HG03442 (cell line): ENCODE data around the gene ZNF512.
"Not testable (repeated sequence)": the region's sequence is repeated elsewhere in the genome, so short reads cannot be mapped to it uniquely, and the experiment has no call there.

Experiments
- ATAC-seq: cut with Tn5 transposase; IDR thresholded peaks from one replicate; pipeline ENCODE4 v1.9.1; 2021; ENCODE audit warnings: mild to moderate bottlenecking, moderate library complexity; ENCODE audit not compliant: unreplicated experiment

The ZNF512 gene, protein sequence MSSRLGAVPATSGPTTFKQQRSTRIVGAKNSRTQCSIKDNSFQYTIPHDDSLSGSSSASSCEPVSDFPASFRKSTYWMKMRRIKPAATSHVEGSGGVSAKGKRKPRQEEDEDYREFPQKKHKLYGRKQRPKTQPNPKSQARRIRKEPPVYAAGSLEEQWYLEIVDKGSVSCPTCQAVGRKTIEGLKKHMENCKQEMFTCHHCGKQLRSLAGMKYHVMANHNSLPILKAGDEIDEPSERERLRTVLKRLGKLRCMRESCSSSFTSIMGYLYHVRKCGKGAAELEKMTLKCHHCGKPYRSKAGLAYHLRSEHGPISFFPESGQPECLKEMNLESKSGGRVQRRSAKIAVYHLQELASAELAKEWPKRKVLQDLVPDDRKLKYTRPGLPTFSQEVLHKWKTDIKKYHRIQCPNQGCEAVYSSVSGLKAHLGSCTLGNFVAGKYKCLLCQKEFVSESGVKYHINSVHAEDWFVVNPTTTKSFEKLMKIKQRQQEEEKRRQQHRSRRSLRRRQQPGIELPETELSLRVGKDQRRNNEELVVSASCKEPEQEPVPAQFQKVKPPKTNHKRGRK

DNA sequence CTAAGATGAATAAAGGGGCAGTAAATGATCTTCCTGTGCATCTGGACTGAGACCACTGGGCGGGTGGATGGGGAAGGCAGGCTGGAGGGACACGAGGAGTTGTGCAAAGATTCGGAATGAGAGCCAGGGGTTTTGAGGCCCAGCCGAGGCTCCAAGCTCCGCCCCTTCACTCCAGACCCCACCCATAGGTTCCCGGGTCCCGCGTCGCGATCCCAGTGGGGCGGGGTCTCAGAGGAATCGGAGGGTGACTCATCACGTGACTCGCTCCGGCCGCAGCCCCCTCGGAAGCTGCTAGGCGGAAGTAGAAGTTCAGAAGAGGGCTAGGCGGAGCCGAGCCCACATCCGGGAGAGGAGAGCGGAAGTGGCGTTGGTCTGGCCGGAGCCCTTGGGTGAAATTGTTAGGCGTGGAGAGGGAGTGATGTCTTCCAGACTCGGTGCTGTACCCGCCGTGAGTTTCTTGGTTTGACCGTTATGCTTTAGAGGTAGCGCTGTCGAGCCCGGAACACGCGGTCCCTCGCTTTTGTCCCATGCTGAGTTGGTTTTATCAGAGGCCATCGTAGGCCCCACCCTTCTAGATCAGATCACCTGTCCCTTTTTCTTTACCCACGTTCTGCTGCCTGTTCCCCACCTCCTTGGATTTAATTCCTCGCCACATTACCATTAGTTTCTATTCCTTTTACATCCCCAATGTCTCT is at the start of gene ZNF512:
TSS of gene ZNF512 (plus strand) at position 348 of the 695 bp plus-strand sequence. CDS start at position 419, 71 bp downstream.
- peak; percentile 91 for ATAC-seq

DNA sequence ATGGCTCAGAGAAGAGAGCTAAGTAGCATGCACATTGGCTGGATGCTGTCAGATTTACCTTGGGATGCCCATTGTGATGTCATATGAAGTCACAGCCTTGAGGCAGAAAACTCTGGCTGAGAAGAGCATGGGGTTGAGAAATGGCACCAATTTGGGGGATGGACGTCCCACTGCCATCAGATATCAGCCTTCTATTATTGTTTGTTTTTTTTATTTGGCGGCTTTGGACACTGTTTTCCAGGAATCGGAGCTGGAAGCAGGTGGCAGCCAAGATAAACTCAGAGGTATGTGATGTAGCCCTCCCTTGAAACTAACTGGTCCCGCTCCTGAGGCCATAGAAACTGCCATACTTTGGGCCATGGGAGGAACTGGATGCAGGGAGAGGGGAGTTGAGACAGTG is 45.6 kb upstream of the ZNF512 start:
- no peak for ATAC-seq

DNA sequence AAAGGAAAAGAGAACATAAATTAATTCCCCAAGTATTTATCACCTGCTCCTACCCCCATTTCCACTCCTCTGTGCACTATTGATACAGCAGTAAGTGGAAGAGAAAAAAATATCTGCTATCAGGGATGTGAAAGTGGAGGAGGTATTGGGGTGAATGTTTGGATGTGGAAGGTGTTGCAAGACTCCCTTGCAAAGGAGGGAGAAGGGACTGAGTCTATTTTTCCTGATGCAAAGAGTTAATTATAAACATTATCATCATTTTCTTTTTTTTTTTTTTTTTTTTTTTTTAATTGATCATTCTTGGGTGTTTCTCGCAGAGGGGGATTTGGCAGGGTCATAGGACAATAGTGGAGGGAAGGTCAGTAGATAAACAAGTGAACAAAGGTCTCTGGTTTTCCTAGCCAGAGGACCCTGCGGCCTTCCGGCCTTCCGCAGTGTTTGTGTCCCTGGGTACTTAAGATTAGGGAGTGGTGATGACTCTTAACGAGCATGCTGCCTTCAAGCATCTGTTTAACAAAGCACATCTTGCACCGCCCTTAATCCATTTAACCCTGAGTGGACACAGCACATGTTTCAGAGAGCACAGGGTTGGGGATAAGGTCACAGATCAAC is 43.9 kb upstream of the ZNF512 start:
- ATAC-seq: not testable (repeated sequence)

DNA sequence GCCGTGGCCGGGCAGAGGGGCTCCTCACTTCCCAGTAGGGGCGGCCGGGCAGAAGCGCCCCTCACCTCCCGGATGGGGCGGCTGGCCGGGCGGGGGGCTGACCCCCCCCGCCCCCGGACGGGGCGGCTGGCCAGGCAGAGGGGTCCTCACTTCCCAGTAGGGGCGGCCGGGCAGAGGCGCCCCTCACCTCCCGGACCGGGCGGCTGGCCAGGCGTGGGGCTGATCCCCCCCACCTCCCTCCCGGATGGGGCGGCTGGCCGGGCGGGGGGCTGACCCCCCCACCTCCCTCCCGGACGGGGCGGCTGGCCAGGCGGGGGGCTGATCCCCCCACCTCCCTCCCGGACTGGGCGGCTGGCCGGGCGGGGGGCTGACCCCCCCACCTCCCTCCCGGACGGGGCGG is 43.2 kb upstream of the ZNF512 start:
- ATAC-seq: not testable (repeated sequence)

DNA sequence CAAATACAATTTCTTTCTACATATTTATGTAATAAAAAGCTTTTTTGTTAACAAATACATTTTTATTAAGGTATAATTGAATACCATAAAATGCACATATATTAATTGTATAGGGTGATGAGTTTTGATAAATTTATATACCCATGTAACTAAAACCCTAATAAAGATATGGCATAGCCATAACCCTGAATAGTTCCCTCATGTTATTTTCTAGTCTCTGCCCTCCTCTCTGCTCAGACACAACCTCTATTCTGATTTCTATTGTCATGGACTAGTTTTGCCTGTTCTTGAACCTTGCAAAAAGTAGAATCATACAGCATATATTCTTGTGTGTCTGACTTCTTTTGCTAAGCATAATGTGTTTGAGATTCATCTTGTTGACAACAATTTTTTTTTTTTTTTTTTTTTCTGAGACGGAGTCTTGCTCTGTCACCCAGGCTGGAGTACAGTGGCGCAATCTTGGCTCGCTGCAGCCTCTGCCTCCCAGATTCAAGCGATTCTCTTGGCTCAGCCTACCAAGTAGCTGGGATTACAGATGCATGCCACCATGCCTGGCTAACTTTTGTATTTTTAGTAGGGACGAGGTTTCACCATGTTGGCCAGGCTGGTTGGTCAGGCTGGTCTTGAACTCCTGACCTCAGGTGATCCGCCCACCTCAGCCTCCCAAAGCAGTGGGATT is 38.6 kb upstream of the ZNF512 start:
- no peak for ATAC-seq

DNA sequence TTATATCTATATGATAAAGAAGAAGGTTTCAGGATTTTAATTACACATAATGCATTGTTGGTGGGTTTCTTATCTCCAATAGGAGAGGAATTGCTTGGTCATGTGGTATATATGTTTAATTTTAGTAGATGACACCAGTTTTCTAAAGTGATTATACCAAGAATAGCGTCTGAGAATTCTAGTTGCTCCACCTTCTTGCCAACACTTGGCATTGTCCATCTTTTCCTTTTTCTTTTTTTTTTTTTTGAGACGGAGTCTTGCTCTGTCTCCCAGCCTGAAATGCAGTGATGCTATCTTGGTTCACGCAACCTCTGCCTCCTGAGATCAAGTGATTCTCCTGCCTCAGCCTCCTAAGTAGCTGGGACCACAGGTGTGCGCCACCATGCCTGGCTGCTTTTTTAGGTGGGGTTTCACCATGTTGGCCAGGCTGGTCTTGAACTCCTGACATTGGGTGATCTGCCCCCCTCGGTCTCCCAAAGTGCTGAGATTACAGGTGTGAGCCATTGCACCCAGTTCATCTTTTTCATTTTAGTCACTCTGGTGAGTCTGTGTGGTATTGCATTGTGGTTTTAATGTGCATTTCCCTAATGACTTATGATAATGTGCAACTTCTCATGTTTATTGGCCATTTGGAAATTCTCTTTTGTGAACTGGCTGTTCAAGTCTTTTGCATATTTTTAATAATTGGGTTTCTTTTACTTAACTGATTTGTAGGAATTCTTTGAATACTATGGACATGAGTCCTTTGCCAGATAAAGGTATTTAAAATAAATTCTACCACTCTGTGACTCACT is 37.3 kb upstream of the ZNF512 start:
- ATAC-seq: no peak

DNA sequence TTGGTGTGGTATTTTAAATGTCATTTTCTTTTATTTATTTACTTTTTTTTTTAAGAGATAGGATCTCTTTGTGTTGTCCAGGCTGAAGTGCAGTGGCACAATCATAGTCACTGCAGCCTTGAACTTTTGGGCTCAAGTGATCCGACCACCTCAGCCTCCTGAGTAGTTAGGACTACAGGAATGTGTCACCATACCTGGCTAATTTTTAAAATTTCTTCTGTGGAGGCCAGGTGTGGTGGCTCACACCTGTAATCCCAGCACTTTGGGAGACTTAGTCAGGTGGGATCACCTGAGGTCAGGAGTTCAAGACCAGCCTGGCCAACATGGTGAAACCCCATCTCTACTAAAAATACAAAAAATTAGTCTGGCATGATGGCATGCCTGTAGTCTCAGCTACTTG is 33.5 kb upstream of the ZNF512 start:
- no peak for ATAC-seq

DNA sequence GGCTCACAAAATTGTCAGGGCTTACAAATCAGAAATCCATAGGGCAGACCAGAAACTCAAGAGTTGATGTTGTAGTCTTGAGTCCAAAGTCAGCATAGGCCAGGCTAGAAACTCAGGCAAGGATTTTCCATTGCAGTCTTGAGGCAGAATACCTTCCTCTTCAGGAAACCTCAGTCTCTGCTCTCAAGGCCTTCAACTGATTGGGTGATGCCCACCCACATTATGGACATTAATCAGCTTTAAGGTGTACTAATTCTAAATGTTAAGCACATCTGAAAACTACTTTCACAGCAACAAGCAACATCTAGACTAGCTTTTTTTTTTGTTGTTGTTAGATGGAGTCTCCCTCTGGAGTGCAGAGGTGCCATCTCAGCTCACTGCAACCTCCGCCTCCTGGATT is 31.3 kb upstream of the ZNF512 start:
- ATAC-seq: no peak

DNA sequence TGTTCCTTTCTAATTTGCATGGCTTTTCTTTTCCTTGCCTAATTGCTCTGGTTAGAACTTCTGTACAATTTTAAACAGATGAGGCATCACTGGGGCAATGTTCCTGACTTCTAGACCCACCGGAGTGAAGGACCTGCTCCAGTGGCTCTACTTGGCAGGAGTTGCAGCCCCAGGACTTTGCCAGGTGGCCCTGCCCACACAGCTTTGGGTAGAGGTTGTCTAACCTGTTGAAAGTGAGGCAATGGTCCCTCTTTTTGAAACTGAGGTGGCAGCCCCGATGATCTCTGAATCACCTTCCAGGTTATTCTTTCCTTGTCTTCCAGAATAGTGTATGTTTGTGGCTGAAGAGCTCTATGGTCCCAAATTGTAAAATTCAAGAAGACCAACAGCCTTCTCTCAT is 29.9 kb upstream of the ZNF512 start:
- no peak for ATAC-seq

DNA sequence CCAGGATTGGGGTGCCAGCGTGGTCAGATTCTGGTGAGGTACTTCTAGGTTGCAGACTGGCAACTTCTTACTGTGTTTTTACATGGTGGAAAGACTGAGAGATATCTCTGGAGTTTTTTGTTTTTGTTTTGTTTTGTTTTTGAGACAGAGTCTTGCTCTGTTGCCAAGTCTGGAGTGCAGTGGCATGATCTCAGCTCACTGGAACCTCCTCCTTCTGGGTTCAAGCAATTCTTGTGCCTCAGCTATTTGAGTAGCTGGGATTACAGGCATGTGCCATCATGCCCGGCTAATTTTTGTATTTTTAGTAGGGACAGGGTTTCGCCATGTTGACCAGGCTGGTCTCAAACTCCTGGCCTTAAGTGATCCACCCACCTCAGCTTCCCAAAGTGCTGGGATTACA is 28.4 kb upstream of the ZNF512 start:
- not testable (repeated sequence) for ATAC-seq

DNA sequence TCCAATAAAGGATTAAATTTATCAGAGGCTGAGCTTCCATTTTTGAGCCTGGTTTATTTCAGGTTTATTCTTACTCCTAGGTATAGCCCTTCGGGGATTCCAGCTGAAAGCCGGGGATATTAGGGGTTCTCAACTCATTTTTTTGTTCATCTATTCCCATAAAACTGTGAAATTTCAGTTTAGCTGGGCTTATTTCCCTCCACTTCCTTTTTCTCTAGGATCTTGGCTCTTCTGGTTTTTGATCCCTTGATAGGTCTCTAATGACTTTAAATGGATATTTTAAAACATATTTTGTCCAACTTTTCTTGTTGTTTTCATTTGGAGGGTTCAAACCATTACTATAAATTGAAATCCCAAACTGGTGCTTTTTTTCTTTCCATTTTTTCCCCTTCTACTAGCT is 23.6 kb upstream of the ZNF512 start:
- no peak for ATAC-seq

DNA sequence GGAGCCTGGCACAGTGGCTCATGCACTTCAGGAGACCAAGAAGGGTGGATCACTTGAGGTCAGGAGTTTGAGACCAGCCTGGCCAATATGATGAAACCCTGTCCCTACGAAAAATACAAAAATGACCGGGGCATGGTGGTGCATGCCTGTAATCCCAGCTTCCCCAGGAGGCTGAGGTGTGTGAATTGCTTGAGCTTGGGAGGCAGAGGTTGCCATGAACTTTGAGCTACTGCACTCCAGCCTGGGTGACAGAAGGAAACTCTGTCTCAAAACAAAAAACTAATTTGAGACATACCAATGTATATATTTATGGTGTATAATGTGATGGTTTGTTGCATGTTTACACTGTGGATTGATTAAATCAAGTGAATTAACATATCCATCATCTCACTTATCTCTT is 21.8 kb upstream of the ZNF512 start:
- ATAC-seq: no peak

DNA sequence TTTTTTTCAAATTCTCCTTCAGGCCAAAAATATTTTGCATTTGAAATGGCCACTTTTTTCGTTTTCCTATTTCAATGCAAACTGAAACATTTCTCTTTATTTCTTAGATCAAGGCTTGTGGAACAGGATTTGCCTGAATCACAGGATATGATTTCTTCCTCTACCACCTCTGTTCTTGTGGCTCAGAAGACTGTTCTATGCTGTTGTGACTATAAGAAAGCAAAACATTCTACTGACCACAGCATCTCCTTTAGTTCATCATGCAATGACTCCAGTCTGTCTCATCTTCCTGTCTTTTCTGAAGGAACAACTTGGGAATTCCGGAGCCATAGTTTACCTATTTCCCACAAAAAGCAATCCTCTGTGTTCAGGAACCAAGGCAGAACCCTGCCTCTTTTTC is 16.2 kb upstream of the ZNF512 start:
- ATAC-seq: no peak

DNA sequence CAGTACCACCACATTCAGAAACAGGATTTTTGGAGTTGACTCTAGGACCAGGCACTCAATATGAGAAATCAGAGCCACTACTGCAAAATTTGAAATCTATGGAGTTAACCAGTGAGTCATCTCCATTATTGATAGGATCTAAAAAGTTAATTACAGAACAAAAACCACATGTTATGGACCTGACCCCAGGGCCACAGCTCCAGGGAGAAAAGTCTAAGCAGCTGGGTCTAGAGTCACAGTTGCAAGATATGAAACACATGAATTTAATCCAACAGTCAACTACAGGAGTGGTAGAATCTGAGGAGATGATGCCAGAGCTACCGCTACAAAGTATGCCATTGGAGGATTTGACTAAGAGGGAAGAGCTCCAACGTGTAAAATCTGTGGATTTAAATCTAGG is 13.4 kb upstream of the ZNF512 start:
- no peak for ATAC-seq

DNA sequence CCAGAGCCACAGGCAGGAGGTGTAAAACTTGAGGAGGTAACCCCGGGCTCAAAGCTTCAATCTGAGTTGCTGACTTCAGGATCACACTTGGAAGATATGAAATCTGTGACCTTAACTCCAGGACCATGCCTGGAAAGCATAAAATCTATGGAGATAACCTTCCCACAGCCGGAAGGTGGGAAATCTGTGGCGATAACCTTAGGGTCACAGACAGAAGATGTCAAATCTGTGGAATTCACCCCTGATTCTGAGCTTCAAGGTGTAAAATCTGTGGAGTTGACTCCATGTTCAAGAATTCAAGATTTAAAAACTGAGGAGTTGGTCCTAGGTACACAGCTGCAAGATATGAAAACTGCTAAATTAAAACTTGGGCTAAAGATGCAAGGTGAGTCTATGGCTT is 11.6 kb upstream of the ZNF512 start:
- ATAC-seq: no peak

DNA sequence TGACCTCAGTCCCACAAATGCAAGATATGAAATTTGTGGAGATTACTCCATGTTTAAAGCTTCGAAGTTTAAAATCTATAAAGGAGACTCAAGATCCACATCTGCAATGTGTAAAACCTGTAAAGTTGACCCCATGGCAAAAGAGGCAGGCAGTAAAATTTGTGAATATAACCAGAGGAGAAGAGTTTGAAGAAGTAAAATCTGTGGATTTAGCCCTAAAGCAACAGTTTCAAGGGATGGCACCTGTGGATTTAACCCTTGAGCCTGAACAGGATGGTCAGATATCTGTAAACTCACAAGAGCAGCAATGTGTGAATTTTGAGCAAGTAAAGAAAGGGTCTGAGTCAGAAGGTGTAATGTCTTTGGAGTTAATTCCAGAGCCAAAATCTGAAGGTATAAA is 11.2 kb upstream of the ZNF512 start:
- no peak for ATAC-seq

DNA sequence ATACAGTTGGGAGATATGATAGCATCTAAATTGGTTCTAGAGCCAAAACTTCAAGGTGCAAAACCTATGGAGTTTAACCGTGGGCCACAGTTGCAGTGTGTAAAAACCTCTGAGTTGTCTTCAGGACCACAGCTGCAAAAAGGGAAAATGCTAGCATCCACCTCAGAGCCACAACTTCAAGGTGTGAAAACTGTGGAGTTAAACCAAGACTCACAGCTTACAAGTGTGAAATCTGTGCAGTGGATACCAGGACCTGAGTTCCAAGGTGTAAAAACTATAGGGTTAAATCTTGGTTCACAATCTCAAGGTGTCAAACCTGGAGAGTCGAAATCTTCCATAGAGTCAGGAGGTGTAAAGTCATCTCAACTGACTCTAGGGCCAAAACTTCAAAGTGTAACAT is 10.4 kb upstream of the ZNF512 start:
- ATAC-seq: no peak

DNA sequence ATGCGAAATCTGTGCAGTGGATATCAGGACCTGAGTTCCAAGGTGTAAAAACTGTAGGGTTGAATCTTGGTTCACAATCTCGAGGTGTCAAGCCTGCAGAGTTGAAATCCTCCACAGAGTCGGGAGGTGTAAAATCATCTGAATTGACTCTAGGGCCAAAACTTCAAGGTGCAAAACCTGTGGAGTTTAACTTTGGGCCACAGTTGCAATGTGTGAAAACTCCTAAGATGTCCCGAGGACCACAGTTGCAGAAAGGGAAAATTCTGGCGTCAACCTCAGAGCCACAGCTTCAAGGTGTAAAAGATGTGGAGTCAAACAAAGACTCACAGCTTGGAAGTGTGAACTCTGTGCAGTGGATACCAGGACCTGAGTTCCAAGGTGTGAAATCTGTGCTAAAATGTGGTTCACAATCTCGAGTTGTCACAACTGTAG is 9.8 kb upstream of the ZNF512 start:
- ATAC-seq: no peak

DNA sequence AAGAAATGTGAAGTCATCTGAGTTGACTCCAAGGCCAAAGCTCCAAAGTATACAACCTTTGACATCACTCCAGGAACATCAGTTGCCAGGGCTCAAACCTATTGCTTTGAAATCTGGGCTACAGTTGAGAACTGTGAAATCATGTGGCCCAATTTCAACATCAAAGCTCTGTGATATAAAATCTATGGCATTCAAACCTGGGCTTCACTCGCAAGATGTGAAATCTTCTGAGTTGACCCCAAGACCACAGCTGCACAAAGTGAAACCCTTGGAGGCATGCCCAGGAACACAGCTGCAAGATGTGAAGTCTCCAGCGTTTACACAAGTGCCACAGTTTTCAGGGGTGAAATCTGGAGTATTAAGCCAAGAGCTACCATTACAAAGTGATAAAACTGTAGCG is 9.4 kb upstream of the ZNF512 start:
- ATAC-seq: no peak

DNA sequence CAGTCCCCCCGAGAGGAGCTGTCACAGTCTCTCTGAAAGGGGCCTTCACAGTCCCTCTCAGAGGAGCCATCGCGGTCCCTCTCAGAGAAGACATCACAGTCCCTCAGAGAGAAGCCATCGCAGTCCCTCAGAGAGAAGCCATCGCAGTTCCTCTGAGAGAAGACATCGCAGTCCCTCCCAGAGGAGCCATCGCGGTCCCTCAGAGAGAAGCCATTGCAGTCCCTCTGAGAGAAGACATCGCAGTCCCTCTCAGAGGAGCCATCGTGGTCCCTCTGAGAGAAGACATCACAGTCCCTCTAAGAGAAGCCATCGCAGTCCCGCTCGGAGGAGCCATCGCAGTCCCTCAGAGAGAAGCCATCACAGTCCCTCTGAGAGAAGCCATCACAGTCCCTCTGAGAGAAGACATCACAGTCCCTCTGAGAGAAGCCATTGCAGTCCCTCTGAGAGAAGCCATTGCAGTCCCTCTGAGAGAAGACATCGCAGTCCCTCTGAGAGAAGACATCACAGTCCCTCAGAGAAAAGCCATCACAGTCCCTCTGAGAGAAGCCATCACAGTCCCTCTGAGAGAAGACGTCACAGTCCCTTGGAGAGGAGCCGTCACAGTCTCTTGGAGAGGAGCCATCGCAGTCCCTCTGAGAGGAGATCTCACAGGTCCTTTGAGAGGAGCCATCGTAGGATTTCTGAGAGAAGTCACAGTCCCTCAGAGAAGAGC is 1.3 kb upstream of the ZNF512 start:
- no peak for ATAC-seq
